SK-N-SH treated with all-trans-retinoic acid at 6 μM for 48 hours (cell line): Measurements from ENCODE around the gene GRID1.

Source experiments
- BACH2 ChIP-seq: fragments of 250-450 bp; sonication (Bioruptor Pico); IDR thresholded peaks from 2 replicates; pipeline ENCODE4 v1.9.0; 2021; ENCODE audit warnings: mild to moderate bottlenecking, borderline replicate concordance
- CSDC2 ChIP-seq: fragments of 250-450 bp; sonication (Bioruptor Pico); IDR thresholded peaks from 2 replicates; pipeline ENCODE4 v1.5.0; 2020; ENCODE audit warnings: mild to moderate bottlenecking, moderate library complexity
- POU6F1 ChIP-seq: fragments of 250-450 bp; sonication (Bioruptor Pico); IDR thresholded peaks from 2 replicates; pipeline ENCODE4 v1.8.0; 2021; ENCODE audit warnings: low read depth, mild to moderate bottlenecking, moderate library complexity, borderline replicate concordance
- RARB ChIP-seq: fragments of 250-450 bp; sonication (Bioruptor Pico); IDR thresholded peaks from 2 replicates; pipeline ENCODE4 v1.8.0; 2021; ENCODE audit warnings: mild to moderate bottlenecking, moderate library complexity
- TCF4 ChIP-seq: fragments of 250-450 bp; sonication (Bioruptor Pico); IDR thresholded peaks from 2 replicates; pipeline ENCODE4 v1.8.0; 2021; ENCODE audit warnings: mild to moderate bottlenecking, moderate library complexity, borderline replicate concordance
- ZC3H10 ChIP-seq: fragments of 250-450 bp; sonication (Bioruptor Pico); IDR thresholded peaks from 2 replicates; pipeline ENCODE4 v1.5.1; 2021; ENCODE audit warnings: mild to moderate bottlenecking, moderate library complexity
- ZNF70 ChIP-seq: fragments of 450-650 bp; formaldehyde crosslinking; IDR thresholded peaks from 2 replicates; pipeline ENCODE4 v1.5.0; 2020; ENCODE audit warnings: mild to moderate bottlenecking, moderate library complexity
- TF ChIP-seq, protein P1 (sequence below): fragments of 250-450 bp; sonication (Bioruptor Pico); IDR thresholded peaks from 2 replicates; pipeline ENCODE4 v1.8.0; 2020; ENCODE audit warnings: mild to moderate bottlenecking, moderate library complexity, borderline replicate concordance

- TF ChIP-seq RARB (CRISPR knock-in tag): no peak
- TF ChIP-seq CSDC2 (CRISPR knock-in tag): no peak
- TF ChIP-seq, protein P1, sequence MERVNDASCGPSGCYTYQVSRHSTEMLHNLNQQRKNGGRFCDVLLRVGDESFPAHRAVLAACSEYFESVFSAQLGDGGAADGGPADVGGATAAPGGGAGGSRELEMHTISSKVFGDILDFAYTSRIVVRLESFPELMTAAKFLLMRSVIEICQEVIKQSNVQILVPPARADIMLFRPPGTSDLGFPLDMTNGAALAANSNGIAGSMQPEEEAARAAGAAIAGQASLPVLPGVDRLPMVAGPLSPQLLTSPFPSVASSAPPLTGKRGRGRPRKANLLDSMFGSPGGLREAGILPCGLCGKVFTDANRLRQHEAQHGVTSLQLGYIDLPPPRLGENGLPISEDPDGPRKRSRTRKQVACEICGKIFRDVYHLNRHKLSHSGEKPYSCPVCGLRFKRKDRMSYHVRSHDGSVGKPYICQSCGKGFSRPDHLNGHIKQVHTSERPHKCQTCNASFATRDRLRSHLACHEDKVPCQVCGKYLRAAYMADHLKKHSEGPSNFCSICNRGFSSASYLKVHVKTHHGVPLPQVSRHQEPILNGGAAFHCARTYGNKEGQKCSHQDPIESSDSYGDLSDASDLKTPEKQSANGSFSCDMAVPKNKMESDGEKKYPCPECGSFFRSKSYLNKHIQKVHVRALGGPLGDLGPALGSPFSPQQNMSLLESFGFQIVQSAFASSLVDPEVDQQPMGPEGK: no peak
- TF ChIP-seq POU6F1 (CRISPR knock-in tag): no peak
- no peak for TF ChIP-seq ZC3H10 (CRISPR knock-in tag)
- no peak for TF ChIP-seq TCF4 (CRISPR knock-in tag)
- TF ChIP-seq BACH2 (CRISPR knock-in tag): no peak
- no peak for TF ChIP-seq ZNF70 (CRISPR knock-in tag)
Observed at GRCh38 chr10:86336341-86336740, 30.3 kb downstream of the GRID1 start.
